Panc1 (cell line): ENCODE results near the gene PIK3AP1. TPM values are rescaled to one million over a fixed set of nuclear protein-coding genes. Genes with fewer than 3 reads are reported as not detected.

ENCODE experiments used
- ATAC-seq: fragments of 200-7000 bp; cut with Tn5 transposase; 2 replicates; pipeline ENCODE4 v1.9.1; 2020; ENCODE audit warnings: mild to moderate bottlenecking, moderate library complexity
- BruUV-seq: library from RNA; stranded (reverse); fragments of 400-500 nt; replicated peaks from 2 replicates; lab custom pipeline; 2021; lab: Mats Ljungman, UMichigan
- CTCF ChIA-PET: fragments of 300-600 bp; sonication (Branson Sonifier 250); formaldehyde crosslinking; loops from one replicate; lab custom pipeline; 2022; ENCODE audit warnings: antibody characterized with exemption; lab: Charles Lee
- POLR2A ChIA-PET: fragments of 300-600 bp; sonication (Branson Sonifier 250); formaldehyde crosslinking; loops from one replicate; lab custom pipeline; 2022; ENCODE audit warnings: antibody characterized with exemption; lab: Charles Lee
- DNase-seq: peaks from one replicate; pipeline ENCODE4 v3.0.0-alpha.2; 2010; ENCODE audit warnings: low read depth, low spot score
- H3K27ac ChIP-seq: 2 replicates; pipeline ENCODE4 v1.5.1; 2011; ENCODE audit warnings: mild to moderate bottlenecking, low read length, inconsistent platforms
- H3K27me3 ChIP-seq: fragments of 200-500 bp; sonication (Bioruptor generic); 2 replicates; pipeline ENCODE4 v1.6.0; 2014; ENCODE audit warnings: low read length, inconsistent platforms; ENCODE audit not compliant: control insufficient read depth, insufficient read depth
- H3K36me3 ChIP-seq: fragments of 200-500 bp; sonication (Bioruptor generic); 2 replicates; pipeline ENCODE4 v1.5.1; 2014; ENCODE audit warnings: inconsistent platforms, mild to moderate bottlenecking, low read length, moderate library complexity; ENCODE audit not compliant: control insufficient read depth, insufficient read depth
- H3K4me1 ChIP-seq: 2 replicates; pipeline ENCODE4 v1.5.1; 2011; ENCODE audit warnings: inconsistent platforms, mild to moderate bottlenecking, low read length, moderate library complexity; ENCODE audit not compliant: control insufficient read depth, insufficient read depth
- H3K4me3 ChIP-seq, 2 experiments: 2 replicates each; pipeline ENCODE4 v1.5.1; 2011 to 2012; ENCODE audit warnings: low read depth in 2 of 2, low read length in 2 of 2, mild to moderate bottlenecking in 2 of 2, inconsistent platforms in 1 of 2, moderate library complexity in 1 of 2
- H3K9me3 ChIP-seq: fragments of 200-500 bp; sonication (Bioruptor generic); 2 replicates; pipeline ENCODE4 v1.5.1; 2014; ENCODE audit warnings: low read depth, mild to moderate bottlenecking, inconsistent platforms, low read length, moderate library complexity; ENCODE audit not compliant: control insufficient read depth, insufficient read depth
- POLR2AphosphoS5 ChIP-seq: IDR thresholded peaks from 2 replicates; pipeline ENCODE4 v1.6.1; 2012; ENCODE audit warnings: mild to moderate bottlenecking, low read depth, low read length, moderate library complexity
- SIN3A ChIP-seq: IDR thresholded peaks from 2 replicates; pipeline ENCODE4 v1.6.1; 2012; ENCODE audit warnings: low read depth, mild to moderate bottlenecking, low read length, moderate library complexity, borderline replicate concordance; ENCODE audit not compliant: insufficient read depth
- TCF7L2 ChIP-seq: IDR thresholded peaks from 2 replicates; pipeline ENCODE4 v1.6.1; 2011; ENCODE audit warnings: mild to moderate bottlenecking, low read depth, low read length, inconsistent platforms
- in situ Hi-C: cut with HindIII; loops from 2 replicates; pipeline ENCODE4 v1.10.0; 2016; ENCODE audit warnings: low sequenced_read_pairs, low pct_unique_long_range_greater_than_20kb
- intact Hi-C: fragments of 100-400 bp; cut with micrococcal nuclease; formaldehyde crosslinking; loops from one replicate; pipeline ENCODE4 v1.10.0; 2022; ENCODE audit not compliant: unreplicated experiment
- total RNA-seq: library from RNA; stranded (reverse); gene quantifications from one replicate; pipeline ENCODE4 v1.2.1, GENCODE V29; 2021; ENCODE audit not compliant: unreplicated experiment
- TF ChIP-seq, protein P1 (sequence below): fragments of 450-650 bp; IDR thresholded peaks from 2 replicates; pipeline ENCODE4 v1.5.1; 2017; ENCODE audit warnings: mild to moderate bottlenecking
- TF ChIP-seq, protein P2 (sequence below), 2 experiments: IDR thresholded peaks; 2 replicates each; pipeline ENCODE4 v1.6.1; 2011 to 2012; ENCODE audit warnings: low read depth in 2 of 2, control low read depth in 1 of 2, low read length in 1 of 2, mild to moderate bottlenecking in 1 of 2, moderate library complexity in 1 of 2; ENCODE audit not compliant: insufficient read depth in 1 of 2

The PIK3AP1 gene
- total RNA-seq, 1 experiment from 2014 or later, result 2.6 TPM

DNA sequence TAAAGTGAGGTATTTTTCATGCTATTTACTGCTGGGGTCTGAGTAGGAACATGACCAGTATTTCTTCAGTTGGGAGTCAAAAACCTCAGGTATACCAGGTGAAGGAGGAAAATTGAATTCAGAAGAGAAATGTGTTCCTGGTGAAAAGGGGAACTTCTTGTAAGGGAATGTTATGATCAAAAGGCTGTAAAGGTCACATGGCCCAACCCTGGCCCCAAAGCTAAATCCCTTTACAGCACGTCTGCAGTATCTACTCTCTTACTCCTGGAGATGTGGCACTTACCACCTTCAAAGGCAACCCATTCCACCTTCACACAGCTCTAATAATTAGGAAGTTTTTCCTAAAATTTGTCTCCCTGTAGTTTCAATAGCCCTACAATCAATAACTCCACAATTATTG is 15.2 kb downstream of the PIK3AP1 start:
- TF ChIP-seq, protein P1, sequence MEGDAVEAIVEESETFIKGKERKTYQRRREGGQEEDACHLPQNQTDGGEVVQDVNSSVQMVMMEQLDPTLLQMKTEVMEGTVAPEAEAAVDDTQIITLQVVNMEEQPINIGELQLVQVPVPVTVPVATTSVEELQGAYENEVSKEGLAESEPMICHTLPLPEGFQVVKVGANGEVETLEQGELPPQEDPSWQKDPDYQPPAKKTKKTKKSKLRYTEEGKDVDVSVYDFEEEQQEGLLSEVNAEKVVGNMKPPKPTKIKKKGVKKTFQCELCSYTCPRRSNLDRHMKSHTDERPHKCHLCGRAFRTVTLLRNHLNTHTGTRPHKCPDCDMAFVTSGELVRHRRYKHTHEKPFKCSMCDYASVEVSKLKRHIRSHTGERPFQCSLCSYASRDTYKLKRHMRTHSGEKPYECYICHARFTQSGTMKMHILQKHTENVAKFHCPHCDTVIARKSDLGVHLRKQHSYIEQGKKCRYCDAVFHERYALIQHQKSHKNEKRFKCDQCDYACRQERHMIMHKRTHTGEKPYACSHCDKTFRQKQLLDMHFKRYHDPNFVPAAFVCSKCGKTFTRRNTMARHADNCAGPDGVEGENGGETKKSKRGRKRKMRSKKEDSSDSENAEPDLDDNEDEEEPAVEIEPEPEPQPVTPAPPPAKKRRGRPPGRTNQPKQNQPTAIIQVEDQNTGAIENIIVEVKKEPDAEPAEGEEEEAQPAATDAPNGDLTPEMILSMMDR, result no peak
- TF ChIP-seq SIN3A, result no peak
- TF ChIP-seq, protein P2, sequence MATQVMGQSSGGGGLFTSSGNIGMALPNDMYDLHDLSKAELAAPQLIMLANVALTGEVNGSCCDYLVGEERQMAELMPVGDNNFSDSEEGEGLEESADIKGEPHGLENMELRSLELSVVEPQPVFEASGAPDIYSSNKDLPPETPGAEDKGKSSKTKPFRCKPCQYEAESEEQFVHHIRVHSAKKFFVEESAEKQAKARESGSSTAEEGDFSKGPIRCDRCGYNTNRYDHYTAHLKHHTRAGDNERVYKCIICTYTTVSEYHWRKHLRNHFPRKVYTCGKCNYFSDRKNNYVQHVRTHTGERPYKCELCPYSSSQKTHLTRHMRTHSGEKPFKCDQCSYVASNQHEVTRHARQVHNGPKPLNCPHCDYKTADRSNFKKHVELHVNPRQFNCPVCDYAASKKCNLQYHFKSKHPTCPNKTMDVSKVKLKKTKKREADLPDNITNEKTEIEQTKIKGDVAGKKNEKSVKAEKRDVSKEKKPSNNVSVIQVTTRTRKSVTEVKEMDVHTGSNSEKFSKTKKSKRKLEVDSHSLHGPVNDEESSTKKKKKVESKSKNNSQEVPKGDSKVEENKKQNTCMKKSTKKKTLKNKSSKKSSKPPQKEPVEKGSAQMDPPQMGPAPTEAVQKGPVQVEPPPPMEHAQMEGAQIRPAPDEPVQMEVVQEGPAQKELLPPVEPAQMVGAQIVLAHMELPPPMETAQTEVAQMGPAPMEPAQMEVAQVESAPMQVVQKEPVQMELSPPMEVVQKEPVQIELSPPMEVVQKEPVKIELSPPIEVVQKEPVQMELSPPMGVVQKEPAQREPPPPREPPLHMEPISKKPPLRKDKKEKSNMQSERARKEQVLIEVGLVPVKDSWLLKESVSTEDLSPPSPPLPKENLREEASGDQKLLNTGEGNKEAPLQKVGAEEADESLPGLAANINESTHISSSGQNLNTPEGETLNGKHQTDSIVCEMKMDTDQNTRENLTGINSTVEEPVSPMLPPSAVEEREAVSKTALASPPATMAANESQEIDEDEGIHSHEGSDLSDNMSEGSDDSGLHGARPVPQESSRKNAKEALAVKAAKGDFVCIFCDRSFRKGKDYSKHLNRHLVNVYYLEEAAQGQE (IDR thresholded peaks at IDR 0.05; ENCODE audit: insufficient read depth in 1 of 2, low read depth in 2 of 2, low read length in 1 of 2), result no peak
- TF ChIP-seq POLR2AphosphoS5, result no peak
- TF ChIP-seq TCF7L2, result no peak
- intact Hi-C loops, result no loop called here
- ATAC-seq (no peak), DNase-seq (no peak)
- no peaks in the 10 kb centered on the region for H3K4me1 ChIP-seq
- POLR2A ChIA-PET, result interaction anchor here (0.7 kb wide), 1 partner anchor 132 kb away, joined by 7 read pairs; no protein-coding TSS in a partner anchor
- no peaks in the 10 kb centered on the region for H3K27me3 ChIP-seq
- H3K27ac ChIP-seq, result no peak overlapping the region
- in situ Hi-C loops, result no loop called here
- BruUV-seq, result no TSS peak
- no peak overlapping the region for H3K4me3 ChIP-seq
- no peaks in the 10 kb centered on the region for H3K36me3 ChIP-seq
- H3K9me3 ChIP-seq, result no peaks in the 10 kb centered on the region
- CTCF ChIA-PET, result interaction anchor here (0.9 kb wide), 1 partner anchor 1303 kb away, joined by 5 read pairs; no protein-coding TSS in a partner anchor

DNA sequence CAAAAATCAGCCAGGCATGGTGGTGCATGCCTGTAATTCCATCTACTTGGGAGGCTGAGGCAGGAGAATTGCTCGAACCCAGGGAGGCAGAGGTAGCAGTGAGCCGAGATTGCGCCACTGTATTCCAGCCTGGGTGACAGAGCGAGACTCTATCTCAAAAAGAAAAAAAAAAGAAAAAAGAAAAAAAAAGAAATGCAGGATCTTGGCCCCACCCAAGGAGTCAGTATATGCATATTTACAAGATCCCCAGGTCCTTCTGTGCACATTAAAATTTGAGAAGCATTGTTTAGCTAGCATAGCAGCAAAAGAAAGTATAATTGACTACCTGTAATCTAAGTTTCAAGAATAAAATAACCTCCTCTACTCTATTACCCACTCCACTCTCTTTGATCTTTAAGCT is 15.8 kb downstream of the PIK3AP1 start:
- ATAC-seq, result no peak
- H3K4me1 ChIP-seq, result no peaks in the 10 kb centered on the region
- TF ChIP-seq, protein P1, result no peak
- TF ChIP-seq, protein P2 (IDR thresholded peaks at IDR 0.05; ENCODE audit: insufficient read depth in 1 of 2, low read depth in 2 of 2, low read length in 1 of 2), result no peak
- TF ChIP-seq TCF7L2 (no peak), POLR2AphosphoS5 (no peak), SIN3A (no peak)
- no peaks in the 10 kb centered on the region for H3K36me3 ChIP-seq
- H3K4me3 ChIP-seq, result no peak overlapping the region
- in situ Hi-C loops, result no loop called here
- ChIA-PET POLR2A (interaction anchor here (0.6 kb wide), 1 partner anchor 605 kb away, joined by 7 read pairs; no protein-coding TSS in a partner anchor), CTCF (interaction anchor here (0.9 kb wide), 1 partner anchor 1302 kb away, joined by 5 read pairs; no protein-coding TSS in a partner anchor)
- intact Hi-C loops, result no loop called here
- H3K27ac ChIP-seq, result no peak overlapping the region
- no peaks in the 10 kb centered on the region for H3K27me3 ChIP-seq
- no TSS peak for BruUV-seq
- H3K9me3 ChIP-seq, result no peaks in the 10 kb centered on the region
- no peak for DNase-seq
